SIG-M5 treated with dmso at 0.1 percent for 504 hours (cell line): ENCODE results near the gene SDHAF3.
"Not testable (repeated sequence)": the region's sequence is repeated elsewhere in the genome, so short reads cannot be mapped to it uniquely, and the experiment has no call there.

Experiments used
- DNase-seq: peaks from one replicate; lab custom pipeline; 2025; ENCODE audit not compliant: unreplicated experiment; lab: John Stamatoyannopoulos, UW

Gene SDHAF3

DNA sequence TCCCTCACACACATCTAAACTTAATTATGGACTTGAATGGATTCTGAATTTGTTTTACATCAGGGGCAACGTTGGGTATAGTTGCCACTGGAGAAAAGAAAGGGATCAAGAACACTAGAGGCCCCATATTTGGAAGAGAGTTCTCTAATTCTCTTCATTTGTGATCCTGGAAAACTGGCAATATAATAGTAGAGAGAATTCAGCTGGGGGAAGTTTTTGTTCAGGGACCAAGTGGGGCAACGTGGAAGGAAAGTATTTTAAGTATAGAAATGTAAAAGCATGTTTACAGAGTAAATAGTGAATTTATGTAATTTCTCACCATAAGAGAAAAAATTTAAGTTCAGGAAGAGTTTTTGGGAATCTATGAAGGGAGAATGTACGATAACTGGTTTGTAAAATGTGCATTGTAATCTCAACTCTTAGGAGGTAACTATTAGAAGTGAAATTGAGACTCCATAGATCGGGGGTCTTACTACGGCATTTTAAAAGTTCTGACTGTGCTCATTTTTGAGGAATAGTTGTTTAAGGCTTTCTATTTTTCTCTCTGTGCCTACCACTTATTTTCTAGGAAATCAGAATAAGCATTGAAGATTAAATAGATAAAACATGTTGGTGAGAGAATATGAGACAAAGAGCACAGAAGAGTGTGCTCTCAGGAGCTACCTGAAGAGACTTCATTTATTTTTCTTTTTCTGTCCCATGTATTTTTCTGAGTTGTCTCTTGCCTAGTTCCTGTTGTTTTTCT is 3.4 kb downstream of the SDHAF3 start:
- no peak for DNase-seq

DNA sequence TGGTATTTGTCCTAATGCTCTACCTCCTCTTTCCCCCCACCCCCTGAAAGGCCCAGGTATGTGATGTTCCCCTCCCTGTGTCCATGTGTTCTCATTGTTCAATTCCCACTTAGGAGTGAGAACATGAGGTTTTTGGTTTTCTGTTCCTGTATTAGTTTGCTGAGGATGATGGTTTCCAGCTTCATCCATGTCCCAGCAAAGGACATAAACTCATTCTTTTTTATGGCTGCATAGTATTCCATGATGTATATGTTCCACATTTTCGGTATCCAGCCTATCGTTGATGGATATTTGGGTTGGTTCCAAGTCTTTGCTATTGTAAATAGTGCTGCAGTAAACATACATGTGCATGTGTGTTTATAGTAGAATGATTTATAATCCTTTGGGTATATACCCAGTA is 5.6 kb downstream of the SDHAF3 start:
- DNase-seq = not testable (repeated sequence)

DNA sequence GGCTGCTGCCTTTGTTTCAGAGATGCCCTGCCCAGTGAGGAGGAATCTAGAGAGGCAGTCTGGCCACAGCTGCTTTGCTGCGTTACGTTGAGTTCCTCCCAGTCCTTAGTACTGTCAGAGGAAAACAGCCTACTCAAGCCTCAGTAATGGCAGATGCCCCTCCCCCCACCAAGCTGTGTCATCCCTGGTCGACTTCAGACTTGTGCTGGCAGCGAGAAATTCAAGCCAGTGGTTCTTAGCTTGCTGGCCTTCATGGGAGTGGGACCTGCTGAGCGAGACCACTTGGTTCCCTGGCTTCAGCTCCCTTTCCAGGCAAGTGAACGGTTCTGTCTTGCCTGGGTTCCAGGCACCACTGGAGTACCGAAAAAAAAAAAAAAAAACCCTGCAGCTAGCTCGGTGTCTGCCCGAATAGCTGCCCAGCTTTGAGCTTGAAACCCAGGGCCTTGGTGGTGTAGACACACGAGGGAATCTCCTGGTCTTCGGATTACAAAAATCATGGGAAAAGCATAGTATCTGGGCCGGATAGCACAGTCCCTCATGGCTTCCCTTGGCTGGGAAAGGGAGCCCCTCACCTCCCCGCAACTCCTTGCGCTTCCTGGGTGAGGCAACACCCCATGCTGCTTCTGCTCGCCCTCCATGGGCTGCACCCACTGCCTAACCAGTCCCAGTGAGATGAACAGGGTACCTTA is 9.1 kb downstream of the SDHAF3 start:
- no peak for DNase-seq

DNA sequence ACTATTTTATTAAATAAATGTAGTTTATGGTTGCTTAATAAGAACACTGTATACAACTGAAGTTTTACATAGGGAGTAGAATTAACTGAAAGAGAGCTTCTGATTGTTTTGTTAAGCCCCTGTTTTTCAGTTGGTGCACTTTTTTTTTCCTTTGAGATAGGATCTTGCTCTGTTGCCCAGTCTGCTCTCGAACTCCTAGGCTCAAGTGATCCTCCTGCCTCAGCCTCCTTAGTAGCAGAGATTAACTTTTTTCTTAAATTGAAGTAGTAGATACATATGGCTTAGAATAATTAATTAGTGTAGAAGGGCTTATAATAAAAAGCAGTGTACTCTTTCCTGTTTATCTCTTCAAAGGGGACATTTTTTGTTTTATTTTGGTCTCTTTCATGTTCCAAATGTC is 11.2 kb downstream of the SDHAF3 start:
- DNase-seq = no peak

DNA sequence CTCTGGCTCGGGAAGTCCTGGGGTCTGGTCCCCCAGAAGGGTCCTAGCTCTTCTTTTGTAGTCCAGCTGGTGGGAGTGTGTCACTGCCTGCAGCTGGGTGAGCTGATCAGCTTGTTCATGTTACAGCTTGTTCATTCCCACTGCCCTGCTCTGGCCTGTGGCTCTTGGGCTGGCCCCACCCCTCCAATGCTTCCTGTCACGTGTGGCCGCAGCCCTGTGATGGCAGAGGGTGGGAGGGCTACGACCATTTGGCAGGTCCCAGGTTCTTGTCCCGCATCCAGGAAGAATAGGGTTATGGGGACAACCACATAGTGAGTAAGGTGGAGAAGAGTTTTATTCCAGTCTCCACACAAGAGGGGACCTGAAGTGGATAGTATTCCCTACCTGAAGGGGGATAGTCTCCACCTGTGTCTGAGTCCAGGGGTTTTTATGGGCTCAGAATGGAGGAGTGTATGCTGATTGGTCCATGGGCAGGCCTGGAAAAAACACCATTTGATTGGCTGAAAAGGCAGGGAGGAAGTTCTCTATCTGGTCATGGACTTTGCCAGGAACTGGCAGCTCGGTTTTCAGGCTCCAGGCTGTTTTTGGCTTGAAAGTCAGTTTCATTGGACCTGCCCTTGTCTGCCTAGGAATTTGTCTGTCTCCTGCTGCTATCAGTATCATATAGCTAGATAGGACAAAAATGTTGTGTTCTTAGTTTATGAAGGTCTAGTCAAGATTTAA is 13.1 kb downstream of the SDHAF3 start:
- no peak for DNase-seq

DNA sequence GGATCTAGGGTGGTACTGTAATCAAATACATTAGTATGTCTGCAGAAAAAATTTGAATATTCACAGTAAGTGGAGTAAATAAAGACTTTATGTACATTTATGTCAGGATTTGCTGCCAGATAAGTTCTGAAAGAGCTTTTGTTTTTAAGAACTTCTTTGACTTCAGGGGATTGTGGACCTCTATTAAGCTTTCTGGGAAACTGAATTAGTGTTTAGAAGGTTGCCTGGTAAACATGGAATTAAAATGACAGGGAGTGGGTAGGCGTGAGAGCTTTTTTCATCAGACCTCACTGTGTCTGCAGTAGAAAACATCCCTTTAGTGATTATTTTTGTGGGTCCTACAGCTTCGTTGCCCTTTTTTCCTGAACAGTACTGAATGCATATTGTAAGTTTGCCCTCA is 15.7 kb downstream of the SDHAF3 start:
- DNase-seq = no peak

DNA sequence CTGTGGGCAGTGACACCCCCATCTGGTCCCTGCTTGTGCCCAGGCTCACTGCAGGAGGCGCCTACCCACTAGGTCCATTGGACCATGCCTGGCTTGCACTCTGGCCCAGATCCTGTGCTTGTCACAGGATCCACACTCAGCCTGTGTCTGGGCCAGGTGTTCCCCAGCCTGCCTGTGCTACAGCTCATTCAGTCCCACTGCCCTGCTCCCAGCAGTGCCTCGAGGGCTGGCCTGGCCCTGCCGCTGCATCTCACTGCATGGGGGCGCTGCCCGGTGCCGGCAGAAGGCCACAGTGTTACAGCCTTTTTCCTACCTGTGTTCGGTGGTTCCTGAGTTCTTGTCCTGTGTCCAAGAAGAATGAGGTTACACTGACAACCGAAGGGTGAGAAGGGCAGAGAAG is 21.3 kb downstream of the SDHAF3 start:
- no peak for DNase-seq

DNA sequence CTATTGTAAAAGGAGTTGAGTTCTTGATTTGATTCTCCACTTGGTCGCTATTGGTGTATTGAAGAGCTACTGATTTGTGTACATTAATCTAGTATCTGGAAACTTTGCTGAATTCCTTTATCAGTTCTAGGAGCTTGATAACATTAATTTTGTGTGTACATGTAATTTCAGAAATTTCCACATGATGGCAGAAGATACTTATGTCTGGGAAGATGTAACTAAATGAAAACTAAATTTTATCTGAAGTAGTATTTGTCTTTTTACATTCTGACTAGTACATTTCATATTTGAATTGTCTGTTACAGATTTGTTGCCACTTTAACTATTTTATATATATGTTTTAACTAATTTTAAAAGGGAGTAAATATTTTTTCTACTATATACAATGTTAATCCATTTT is 27.6 kb downstream of the SDHAF3 start:
- peak; percentile 48 for DNase-seq

DNA sequence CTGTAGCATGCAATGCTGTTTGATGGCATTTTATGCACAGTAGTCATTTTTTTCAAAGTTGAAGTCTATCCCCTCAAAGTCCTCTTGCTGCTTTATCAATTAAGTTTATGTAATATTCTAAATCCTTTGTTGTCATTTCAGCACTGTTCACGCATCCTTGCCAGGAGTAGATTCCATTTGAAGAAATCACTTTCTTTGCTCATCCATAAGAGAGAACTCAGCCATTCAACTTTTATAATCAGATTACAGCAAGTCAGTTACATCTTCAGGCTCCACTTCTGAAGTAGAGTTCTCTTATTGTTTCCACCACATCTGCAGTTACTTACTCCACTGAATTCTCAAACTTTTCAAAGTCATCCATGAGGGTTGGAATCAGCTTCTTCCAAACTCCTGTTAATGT is 32.3 kb downstream of the SDHAF3 start:
- no peak for DNase-seq

DNA sequence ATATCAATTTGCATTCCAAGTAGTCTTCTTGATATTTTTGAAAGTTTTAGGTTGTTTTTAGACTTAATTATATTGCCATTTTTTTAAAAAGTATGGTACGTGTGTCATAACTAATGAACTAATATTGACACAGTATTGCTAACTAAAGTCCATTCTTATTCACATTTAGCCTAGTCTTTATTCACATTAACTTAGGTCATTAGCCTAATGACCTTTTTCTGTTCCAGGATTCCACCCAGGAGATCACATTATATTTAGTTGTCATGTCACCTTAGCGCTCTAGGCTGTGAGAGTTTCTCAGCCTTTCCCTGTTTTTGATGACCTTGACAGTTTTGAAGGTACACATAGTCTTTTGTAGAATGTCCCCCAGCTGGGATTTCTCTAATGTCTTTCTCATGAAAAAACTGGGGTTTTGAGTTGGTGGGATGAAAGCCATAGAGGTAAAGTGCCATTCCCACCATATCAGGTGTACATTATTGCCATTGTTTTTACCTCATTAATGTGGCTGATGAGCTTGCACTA is 38.5 kb downstream of the SDHAF3 start:
- DNase-seq = no peak

DNA sequence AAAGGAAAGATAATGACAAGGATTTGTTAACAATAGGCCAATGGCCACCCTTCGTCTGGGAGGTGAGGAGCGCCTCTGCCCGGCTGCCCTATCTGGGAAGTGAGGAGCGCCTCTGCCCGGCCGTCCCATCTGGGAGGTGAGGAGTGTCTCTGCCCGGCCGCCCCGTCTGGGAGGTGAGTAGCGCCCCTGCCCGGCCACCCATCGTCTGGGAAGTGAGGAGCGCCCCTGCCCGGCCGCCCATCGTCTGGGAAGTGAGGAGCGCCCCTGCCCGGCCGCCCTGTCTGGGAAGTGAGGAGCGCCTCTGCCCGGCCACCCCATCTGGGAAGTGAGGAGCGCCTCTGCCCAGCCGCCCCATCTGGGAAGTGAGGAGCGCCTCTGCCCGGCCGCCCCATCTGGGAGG is 42.5 kb downstream of the SDHAF3 start:
- not testable (repeated sequence) for DNase-seq

DNA sequence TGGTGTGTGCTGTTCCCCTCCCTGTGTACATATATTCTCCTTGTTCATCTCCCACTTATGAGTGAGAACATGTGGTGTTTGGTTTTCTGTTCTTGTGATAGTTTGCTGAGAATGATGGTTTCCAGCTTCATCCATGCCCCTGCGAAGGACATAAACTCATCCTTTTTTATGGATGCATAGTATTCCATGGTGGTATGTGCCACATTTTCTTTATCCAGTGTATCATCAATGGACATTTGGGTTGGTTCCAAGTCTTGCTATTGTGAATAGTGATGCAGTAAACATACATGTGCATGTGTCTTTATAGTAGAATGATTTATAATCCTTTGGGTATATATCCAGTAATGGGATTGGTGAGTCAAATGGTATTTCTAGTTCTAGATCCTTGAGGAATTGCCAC is 44.1 kb downstream of the SDHAF3 start:
- DNase-seq = not testable (repeated sequence)

DNA sequence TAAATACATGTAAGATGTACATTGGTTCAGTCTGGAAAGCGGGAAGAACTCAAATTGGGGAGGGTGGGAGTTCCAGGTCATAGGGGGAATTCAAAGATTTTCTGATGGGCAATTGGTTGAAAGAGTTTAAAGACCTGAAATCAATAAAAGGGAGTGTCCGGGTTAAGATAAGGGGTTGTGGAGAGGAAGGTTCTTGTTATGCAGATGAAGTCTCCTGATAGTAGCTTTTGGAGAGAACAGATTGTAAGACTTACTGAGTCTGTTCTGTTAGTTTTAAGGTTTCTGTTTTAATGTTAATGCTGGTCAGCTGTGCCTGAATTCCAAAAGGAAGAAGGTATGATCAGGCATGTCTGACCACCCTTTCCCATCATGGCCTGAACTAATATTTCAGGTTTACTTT is 48.8 kb downstream of the SDHAF3 start:
- no peak for DNase-seq

DNA sequence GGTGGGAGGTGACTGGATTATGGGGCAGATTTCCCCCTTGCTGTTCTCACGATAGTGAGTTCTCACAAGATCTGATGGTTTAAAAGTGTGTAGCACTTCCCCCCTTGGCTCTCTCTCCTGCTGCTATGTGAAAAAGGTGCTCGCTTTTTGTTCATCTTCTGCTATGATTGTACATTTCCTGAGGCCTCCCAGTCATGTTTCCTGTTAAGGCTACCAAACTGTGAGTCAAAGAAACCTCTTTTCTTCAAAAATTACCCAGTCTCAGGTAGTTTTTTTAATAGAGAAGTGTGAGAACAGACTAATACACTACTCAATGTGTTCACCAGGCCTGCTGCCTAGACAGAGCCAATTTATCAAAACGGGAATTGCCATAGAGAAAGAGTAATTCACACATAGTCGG is 49.7 kb downstream of the SDHAF3 start:
- no peak for DNase-seq

DNA sequence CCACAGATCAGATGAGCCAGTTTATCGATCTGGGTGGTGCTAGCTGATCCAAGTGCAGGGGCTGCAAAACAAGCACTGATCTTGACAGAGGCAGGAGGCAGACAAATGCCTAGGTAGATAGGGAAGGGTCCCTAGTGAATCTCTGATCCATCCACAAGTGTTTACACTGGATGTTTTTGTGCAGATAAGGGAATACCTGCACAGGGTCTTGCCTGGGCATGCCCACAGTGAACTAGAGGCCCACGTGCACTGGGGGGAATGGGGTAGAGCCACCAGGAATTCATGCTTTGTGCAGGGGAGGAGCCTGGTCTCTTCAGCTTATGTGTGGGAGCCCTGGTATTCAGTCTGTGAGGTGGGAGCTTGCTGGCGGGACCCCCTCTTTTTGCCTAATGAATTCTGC is 50.3 kb downstream of the SDHAF3 start:
- DNase-seq = no peak

DNA sequence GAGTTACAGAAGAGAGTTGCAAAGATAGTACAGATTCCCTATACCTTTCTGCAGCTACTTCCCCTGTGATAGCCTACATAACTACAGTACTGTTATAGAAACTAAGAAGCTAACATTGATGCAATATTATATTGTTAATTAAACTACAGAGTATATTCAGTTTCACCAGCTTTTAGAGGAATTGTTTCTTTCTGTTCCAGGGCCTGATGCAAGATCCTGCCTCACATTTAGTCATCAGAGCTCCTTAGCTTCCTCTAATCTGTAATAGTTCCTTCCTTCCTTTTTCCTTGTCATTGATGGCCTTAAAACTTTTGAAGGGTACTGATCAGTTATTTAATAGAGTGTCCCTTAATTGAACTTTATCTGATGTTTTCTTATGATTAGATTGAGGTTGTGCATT is 56.8 kb downstream of the SDHAF3 start:
- peak; percentile 64 for DNase-seq

DNA sequence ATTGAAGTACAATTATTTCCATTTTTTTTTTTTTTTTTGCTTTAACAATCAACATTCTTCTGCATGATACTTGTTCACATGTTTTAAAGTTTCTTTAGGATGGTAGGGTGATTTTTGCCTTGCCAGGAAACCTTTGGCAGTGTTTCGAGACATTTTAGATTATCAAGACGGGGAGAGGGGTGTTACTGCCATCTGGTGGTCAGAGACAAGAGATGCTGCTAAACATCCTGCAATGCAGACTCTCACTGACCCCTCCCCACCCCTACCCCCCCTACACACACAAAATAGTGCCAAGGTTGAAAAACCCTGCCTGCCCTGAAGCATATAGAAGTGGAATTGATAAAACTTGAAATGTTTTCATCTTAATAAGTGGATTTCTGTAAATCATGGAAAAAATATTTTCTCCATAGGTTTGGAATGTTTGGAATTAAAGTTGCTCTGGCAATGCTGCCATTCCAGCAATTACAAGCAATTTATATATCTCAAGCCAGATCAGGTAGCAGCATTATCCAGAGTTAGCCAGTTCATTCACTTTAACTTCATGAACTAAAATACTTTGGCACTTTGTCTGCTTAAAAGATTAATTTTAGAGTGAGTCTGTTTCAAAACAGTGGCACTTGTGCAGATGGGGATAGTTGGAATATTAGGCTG is 62.1 kb downstream of the SDHAF3 start:
- peak; percentile 54 for DNase-seq

DNA sequence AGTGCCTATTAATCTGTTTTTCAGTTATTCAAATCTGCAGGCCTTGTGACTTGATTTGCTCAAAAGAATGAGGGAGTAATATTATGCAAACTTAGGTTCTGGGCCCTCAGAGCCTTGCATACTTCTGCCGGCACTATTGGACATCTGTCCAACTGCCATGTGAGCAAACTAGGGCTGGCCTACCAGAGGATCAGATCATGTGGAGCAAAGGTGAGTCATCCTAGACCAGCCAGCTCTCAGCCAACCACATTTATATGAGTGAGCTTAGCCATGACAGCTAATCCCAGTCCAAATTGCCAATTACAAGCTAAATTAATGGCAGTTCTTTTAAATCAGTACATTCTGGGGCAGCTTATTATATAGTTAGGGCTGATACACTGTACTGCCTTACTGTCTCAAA is 69.6 kb downstream of the SDHAF3 start:
- no peak for DNase-seq

DNA sequence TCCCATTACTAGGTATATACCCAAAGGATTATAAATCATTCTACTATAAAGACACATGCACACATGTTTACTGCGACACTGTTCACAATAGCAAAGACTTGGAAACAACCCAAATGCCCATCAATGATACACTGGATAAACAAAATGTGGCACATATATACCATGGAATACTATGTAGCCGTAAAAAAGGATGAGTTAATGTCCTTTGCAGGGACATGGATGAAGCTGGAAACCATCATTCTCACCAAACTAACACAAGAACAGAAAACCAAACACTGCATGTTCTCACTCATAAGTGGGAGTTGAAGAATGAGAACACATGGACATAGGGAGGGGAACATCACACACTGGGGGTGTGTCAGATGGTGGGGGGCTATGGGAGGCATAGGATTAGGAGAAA is 78.7 kb downstream of the SDHAF3 start:
- DNase-seq = not testable (repeated sequence)

DNA sequence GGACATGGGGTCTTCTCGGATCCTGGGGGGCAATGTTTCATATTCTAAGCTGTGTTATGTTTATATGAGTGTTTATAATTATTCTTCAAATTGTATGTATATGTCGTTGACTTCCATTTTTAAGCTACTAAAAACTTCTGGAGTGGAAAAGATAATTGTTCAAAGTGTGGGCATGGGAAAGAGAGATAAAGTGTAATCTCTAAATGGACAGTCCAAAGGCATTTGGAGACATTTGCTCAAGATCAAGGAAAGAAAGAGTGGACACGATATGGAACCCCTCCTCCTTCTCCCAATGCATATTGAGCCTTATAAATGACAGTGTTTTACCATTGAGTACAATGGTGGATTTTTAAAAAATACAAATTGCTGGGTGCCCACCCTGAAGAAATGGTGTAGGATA is 81.1 kb downstream of the SDHAF3 start:
- no peak for DNase-seq

DNA sequence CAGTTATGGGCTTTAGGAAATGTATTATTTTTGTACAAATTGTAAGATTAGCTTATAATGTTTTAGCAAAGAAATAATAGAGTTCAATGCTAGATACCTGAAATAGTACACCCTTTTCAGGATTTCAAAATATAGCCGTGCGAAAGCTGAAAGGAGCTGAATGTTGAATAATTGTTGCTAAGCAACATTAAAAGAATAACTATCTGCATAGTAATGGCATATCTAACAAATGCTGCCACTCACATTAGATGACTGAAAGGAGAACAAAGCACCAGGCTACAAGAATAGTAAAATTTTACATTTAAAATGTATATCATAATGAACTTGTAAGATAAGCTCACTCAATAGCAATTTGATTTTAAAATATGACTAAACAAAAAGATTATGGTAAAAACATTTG is 82.5 kb downstream of the SDHAF3 start:
- DNase-seq = no peak
